ENCODE measurements around the gene EFNA5.
"Not testable (repeated sequence)": the region's sequence is repeated elsewhere in the genome, so short reads cannot be mapped to it uniquely, and the experiment has no call there.

EFNA5 gene

DNA sequence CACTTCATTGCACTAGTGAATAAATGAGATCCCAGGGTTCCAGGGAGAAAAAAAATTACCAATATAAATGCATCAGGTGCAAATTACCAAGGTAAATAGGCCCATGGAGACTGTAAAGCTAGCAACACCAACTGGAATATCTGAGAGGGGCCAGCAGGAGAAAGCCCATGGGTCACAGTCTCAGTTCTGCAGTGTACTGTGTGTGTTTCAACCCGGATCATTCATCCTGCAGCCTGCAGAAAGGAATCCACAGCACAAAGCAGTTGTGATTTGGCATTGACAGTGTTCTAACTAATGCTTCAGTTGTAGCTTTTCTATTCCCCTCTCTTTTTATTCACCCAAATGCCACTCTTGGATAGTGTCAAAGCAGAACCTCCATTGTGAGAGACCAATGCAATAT is 171.0 kb downstream of the EFNA5 start:
- DNase-seq (ENCODE audit: extremely low read depth in 1 of 2, low read depth in 1 of 2), result no peak

DNA sequence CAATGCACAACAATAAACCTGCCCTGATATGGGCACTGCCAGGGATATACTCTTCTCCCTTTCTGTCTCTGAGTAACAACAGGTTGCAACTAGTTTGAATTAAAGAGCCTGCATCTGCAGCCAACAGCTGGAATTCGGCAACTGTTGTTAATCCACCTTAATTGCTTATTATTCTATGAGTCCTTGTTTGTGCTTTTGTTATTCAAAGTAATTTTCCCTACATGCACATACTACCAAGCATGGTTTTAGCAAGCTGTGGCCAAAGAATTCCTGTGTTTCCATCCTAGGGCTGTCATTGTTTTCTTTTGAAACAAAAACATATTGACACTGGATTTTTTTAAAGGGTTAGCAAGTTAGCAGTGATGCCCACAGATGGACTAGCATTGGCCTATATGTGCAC is 171.5 kb downstream of the EFNA5 start:
- DNase-seq (ENCODE audit: extremely low read depth in 1 of 2, low read depth in 1 of 2), result no peak

DNA sequence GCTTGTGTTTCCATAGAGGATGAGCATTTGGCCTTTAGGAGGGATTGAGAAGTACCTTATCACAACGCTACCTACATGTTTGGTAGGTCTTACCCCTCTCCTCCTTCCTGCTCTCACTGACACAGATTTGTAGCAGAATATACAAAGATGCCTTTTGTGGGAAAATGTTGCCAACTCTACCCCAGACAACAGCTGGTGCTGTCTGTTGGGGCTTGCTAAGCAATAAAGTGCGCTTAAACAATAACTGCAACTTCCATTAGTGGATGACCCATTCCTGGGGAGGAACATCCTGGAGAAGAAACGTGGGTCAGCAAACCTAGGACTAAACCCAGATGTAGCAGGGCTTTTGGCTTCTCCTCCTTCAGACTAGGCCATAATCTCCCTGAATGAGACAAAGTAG is 174.3 kb downstream of the EFNA5 start:
- no peak for DNase-seq (ENCODE audit: extremely low read depth in 1 of 2, low read depth in 1 of 2)

DNA sequence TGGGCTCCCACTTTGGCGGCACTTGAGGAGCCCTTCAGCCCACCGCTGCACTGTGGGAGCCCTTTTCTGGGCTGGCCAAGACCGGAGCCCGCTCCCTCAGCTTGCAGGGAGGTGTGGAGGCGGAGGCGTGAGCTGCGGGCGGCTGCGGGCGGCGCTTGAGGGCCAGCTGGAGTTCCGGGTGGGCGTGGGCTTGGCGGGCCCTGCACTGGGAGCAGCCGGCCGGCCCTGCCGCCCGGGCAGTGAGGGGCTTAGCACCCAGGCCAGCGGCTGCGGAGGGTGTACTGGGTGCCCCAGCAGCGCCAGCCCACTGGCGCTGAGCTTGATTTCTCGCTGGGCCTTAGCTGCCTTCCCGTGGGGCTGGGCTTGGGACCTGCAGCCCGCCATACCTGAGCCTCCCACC is 176.6 kb downstream of the EFNA5 start:
- not testable (repeated sequence) for DNase-seq (ENCODE audit: extremely low read depth in 1 of 2, low read depth in 1 of 2)

DNA sequence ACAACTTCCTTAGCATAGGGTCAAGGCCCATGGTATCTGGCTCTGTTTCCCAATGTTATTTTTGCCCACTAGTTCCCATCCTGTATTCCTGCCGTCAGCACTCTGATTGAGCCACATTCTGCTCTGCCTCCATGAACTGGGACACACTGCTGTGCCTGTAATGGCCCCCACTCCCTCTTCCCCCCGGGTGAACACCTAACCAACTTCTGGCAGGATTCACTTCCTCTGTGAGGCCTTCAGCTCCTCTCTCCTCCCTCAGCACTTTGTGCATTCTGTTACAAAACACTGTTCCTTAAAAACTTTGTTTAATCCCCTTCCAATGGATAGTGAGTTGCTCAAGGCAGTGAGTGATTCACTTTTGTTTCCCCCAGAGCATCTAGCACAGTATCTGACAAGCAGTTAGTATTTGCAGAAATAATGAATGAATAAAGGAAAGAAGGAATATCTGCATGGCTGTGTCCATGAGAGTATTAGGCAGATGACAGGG is 183.6 kb downstream of the EFNA5 start:
- DNase-seq (ENCODE audit: extremely low read depth in 1 of 2, low read depth in 1 of 2), result no peak

DNA sequence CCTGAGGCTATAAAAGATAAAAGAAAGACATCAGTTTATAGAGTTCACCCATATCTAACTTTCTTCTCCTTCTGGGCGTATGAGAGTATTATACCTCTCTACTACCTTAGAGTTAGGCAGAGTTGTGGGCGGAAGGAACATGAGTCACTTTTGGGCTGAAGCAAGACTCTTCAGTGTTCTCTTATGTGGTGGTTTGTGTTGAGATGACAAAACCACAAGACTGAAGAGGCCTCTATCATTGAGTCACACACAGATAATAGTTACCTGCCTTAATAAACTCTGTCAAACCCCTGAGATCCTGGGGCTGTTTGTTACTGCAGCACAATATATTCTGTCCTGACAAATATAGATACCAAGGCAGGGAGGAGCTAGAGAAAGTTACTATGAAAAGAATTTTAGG is 184.2 kb downstream of the EFNA5 start:
- peak in 1 of 2 donors; percentile 42 for DNase-seq (ENCODE audit: extremely low read depth in 1 of 2, low read depth in 1 of 2)

DNA sequence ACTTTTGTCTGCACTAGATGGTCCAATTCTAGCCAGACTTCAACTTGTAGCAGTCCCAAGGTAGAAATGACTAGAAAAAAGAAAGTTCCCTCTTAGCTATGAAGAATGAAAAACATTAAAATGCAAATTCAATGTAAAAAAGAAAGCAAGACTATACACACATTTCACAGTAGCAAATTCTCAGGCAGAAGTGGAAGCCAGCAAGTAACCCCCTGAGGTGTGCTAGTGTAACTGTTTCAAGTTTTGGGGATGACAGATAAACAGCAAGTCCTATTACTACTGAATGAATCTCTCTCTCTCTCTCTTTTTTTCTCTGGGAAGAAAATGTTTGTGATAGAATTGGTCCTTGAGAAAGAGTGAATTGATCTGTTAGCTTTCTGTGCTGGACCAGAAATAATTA is 185.6 kb downstream of the EFNA5 start:
- DNase-seq (ENCODE audit: extremely low read depth in 1 of 2, low read depth in 1 of 2), result no peak

DNA sequence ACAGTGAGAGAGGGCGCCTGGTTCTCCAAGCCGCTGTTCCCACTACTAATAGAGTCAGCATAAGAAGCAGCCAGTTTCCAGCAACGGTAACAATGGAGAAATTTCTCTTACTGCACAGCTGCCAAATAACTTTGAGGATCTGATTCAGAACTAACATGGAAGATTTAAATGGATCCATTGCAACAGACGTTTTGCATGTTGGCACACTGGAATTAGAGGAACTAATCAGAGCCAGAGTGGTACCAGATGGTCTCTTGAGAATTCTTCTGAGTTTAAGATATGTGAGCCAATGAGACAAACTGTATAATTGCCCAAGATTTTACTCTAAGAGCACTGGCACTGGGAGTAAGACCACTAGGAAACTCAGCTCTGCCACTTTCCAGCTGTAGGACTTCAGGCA is 186.5 kb downstream of the EFNA5 start:
- no peak for DNase-seq (ENCODE audit: extremely low read depth in 1 of 2, low read depth in 1 of 2)

DNA sequence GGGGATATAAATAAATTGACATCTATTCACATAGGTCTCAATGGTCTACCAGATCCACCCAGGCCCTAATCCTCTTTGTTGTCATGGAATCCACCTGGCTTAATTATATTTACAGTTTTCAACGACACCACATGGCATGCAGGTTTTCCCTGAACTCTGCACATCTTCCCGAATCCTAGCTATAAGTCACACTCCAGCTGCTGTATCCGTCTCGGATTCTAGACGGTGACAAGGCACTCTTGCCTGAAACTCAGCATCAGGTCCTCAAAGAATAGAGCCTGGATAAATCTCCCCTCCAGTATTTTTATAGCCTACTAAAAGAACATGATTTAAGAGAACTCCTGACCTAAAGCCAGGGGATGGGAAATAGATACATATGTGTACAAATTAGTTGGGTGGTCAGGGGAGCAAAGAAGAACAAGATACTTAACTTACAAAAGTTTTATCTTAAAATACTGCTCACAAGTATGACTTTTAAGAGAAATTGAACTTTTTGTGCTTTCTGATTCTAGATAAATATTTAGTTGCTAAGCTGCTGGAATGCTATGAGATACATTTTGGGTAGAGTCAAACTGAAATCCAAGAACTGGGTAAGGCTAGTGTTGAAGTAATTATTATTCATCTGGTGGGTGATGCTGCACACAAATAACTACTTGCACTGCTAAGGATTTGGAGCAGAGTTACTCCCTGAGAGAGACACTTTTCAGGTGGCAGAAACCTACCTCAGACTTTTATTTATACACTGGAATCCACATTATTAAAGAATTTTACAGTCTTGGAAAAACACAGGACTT is 187.3 kb downstream of the EFNA5 start:
- no peak for DNase-seq (ENCODE audit: extremely low read depth in 1 of 2, low read depth in 1 of 2)

DNA sequence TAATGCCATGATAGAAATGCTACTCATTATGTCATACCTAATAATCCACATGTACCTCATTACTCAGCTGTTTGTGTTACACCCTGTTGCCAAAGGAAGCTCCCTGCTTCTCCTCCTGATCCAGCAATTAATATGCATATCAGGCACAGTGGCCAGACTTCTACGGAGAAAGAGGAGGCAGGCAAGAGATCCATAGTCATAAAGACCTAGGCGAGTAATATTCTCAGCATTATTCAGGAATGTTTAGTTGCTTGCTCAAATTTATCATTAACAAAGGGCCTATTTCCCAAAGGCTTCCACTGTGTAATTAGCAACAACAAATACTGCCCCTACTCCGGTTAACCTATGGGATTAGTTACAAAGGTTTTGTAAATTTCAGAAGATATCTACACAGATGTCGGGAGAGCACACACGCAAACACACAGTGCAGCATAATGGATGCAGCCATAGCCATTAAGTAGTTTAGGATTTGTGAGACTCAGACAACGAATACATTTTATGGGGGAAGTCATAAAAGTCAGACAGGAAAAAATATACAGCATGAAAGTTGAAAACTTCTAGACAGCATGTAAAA is 192.6 kb downstream of the EFNA5 start:
- DNase-seq (ENCODE audit: extremely low read depth in 1 of 2, low read depth in 1 of 2), result no peak

DNA sequence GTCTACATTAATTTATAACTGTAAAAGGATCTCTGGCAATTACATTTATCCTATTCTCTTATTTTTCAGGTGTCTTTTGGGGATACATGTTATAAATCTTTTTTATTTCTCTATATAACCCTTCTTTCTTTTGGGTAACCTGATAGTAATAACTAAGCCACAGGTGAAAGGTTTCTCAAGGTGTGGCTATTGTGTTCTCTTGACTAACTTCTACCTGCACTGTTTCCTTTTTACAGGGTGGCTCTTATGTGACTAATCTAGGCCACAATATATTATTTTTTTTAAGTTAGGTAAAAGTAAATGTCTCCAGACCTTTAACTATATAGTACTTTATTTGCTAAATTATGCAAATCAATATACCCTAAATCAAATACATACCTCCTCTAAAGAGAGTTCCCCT is 193.2 kb downstream of the EFNA5 start:
- DNase-seq (ENCODE audit: extremely low read depth in 1 of 2, low read depth in 1 of 2), result no peak

DNA sequence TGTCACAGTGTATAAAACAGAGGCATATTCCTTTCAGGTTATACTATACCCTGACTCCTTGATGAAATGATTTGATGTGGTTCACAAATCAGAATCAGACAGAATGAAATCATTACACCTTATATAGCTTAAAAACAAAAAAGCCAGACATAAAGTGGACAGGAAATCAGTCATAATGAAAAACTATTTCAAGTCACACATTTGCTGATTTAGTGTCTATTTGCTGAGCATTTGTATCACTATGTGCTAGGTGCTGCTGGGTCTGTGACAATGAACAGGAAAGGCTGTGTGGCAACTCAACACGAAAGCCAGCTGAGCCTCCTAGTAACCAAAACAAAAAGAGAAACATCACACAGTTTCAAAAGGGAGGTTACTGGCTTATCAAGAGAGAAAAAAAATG is 194.0 kb downstream of the EFNA5 start:
- no peak for DNase-seq (ENCODE audit: extremely low read depth in 1 of 2, low read depth in 1 of 2)

DNA sequence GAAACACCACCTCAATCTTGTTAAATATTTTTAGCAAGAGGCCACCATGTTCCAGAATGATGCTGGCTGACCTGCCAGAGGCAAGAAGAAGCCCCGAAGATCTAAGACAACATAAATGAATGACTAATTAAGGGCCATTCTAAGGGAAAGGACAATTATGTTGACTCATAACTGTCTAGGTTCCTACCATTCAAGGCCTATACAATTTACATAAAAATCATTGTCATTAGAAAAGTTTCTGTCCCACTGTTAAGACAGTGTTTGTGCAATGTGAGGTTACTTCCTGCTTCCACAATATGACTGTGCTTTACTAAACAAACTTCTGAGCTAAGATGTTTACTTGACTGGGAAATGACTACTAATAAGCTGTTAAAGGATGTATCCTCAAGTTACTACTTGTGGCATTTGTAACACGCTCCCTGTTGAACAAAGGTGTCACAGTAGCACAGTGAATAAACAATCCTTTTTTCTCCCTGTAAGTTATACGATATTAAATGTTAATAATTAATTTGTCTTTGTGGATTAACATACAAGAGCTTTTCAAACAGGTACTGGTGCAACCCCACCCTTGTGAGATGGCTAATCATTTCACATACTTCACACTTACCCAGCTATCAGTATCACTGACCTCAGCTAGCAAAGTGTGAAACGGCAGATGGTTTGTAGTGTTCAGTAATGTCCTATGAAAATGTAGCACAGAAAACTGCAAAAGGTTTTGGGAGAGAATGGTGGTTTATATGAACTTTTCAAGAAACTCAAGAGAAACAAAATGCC is 195.8 kb downstream of the EFNA5 start:
- DNase-seq (ENCODE audit: extremely low read depth in 1 of 2, low read depth in 1 of 2), result no peak

DNA sequence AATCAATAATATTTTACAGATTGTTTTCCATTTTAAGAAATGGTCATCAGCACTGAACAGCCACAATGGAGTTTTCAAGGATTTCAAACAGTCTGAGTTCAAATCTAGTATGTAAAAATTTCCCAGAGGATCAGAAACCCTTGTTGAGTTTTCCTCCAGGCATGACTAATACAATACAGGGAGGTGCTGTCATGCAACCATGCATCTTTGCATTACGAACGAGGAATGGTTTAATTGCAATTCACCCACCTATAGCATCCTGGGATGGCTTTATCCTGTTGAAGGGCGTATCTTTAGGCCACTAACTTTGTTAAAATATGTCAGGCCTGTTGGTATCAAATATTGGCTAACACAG is 196.4 kb downstream of the EFNA5 start:
- DNase-seq (ENCODE audit: extremely low read depth in 1 of 2, low read depth in 1 of 2), result no peak

DNA sequence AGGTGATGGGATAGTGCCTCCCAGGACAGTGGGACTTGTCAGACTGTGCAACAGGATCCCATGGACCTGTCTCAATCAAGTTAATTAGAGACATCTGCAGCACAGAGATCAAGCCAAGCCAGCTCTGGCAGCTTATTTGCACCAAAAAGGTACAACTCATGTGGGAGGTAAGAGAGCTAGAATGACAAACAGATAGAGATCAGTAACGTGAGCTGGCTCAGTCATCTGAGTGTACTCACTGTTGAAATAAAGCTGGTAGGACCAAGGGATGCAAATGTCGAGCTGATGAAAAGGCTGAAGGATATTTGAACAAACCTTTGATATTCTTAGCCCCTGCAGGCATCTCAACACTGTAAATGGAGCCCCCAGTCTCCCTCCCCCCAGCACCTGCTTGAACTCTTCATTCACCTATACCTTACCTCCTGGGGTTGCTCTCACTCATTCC is 198.1 kb downstream of the EFNA5 start:
- no peak for DNase-seq (ENCODE audit: extremely low read depth in 1 of 2, low read depth in 1 of 2)

DNA sequence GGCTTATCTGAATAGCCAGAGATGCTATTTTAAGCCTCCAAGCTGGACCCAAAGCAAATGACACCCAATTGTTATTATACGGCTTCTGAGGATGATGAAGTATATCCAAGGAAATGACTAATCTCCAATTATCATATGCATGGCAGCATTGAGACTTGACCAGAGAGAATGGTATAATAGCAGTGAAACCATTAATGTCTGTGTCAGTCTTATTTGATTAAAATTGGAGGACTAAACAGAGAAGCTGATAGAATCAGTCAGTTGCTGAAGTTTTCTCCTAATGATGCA is 200.5 kb downstream of the EFNA5 start:
- no peak for DNase-seq (ENCODE audit: extremely low read depth in 1 of 2, low read depth in 1 of 2)

DNA sequence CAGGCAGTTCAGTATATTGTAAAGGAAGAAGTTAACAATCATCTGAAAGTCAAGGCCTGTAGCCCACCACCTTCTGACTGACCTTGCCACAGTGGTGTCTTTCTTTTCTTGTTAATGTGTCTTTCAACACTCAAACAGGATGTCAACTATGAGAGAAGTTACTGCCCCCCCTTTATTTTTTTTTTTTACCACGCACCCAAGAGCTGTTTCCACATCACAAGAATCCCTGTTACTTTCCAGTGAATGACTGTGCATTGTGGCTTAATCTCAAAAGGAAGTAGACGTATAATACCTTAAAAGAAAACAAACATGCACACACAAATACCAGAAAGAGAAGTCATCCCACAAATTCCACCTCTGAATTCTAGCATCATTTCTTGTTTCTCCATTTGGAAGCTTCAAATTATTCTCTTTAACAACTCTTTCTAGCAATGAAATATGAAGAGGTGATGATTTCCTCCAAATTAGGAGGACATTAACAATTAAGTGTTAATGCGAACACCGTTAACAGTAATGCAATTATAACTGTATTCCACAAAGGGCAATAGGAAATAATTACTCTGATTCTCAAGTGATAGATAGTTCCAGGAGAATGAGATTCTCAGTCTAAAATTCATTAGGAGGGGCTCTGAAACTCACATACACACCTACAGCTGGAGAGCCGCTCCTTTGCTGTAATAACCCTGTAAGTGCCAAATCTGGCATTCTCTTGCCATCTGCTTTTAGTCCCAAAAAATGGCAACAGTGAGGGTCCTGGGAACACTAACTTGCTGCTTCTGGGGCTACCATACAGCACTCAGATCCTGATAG is 201.0 kb downstream of the EFNA5 start:
- DNase-seq (ENCODE audit: extremely low read depth in 1 of 2, low read depth in 1 of 2), result no peak

DNA sequence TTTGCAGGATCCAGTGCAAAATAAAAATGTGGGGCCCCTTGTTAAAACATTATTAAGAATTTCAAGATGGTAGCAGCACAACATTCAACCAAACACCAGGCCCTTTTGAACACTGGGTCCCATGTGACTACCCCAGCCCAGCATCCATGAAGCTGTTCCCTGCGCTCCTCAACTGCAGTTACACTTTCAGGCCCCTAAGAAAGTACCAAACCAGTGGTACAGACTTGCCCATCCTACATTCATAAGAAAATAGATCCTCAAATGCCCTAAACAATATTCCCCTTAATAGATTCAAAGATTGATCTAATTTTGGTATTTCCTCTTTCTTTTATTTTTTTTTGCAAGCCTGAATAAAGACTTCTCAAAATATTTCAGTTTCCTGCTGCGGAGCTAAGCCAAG is 201.7 kb downstream of the EFNA5 start:
- no peak for DNase-seq (ENCODE audit: extremely low read depth in 1 of 2, low read depth in 1 of 2)

DNA sequence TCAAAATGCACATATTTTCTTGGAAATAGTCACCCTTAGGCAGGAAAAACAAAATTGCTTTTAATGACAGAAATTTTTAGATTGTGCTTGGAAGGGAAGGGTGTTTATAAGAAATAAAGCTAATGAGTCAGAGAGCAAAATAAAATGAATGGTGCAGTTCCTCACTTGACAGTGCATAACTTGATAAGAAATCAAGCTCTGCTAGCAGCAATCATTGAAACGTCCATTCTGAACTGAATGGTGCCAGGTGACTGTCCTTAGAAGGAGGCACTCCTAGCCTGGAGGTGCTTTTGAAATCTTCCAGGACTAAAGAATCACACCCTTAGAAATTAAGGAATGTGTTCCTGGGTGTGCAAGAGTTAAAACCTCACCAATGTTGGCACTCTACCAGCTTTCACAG is 202.5 kb downstream of the EFNA5 start:
- no peak for DNase-seq (ENCODE audit: extremely low read depth in 1 of 2, low read depth in 1 of 2)

DNA sequence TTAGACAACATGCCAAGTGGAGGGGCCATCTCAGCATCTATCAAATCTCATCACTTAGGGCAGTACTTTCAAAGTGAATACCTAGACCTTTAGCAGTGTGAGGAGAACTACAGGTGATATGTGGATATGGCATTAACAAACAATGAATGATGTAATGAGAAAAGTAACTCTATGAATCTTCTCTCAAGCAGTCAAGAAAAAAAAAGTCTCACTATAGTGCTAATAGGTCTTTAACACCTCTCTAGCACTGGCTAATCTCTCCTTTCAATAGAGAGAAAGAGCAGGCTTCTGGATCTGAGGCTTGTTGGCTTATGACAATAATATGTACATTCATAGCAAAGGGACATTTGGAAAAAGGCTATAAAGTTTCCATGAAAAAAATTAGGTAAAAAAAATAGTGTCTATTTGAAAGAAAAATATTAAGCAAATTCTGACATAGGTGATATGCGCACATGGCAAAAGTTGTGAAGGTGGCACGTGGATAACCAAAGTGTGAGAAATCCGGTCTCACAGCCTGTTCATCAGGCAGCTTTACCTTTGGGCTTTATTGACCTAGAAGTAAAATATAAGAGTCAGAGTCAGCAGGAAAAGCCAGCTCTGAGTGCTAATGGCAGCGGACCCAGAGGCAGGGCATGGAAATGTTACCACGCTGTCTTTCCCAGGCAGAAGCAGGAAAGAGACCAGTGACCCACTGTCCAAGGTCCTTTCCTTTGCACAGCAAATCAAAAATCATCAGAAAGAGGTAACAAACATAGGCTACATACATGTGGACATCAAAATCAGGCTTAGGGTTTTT is 203.4 kb downstream of the EFNA5 start:
- DNase-seq (ENCODE audit: extremely low read depth in 1 of 2, low read depth in 1 of 2), result no peak
